NOMO-1 treated with dmso at 0.1 percent for 144 hours (cell line): ENCODE results near the gene VPS41.

Experiments used
- DNase-seq: peaks from one replicate; lab custom pipeline; 2025; ENCODE audit not compliant: unreplicated experiment; lab: John Stamatoyannopoulos, UW

Gene VPS41

DNA sequence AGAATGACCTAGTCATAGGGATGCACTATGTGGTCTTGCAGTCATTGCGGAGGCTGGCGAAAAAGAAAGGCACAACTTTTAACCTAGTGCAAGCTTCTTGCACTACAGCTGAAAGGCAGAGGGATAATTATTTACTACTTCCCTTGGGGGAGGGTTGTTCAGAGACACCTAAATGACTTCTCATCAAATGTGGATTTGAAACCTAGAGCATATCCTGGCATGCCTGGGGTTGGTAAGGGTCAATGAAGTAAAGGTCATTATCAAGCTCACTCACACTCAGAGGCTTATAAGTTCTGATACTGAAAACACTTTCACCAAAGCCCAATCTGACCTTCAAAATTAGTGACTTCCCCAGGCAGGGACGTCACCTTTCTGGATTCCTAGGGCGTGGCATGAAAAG, 168.9 kb downstream of the VPS41 start:
- DNase-seq = no peak

DNA sequence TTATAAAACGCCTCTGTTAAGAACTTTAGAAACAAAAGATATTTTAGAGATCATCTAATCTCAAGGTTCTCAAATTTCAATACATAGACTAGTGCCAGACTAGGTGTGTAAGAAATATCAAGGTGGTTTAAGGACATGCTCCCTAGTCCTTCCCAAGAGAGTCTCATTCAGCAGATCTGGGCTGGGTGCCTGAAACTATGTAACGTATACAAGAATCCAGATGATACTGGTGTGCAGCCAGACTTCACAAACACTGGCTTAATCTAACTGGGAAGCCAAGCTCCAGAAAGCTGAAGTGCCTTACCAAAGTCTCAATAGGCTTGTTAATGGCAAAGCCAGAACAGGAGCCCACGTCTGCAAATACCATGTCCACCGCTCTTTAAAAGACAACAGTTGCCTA, 172.9 kb downstream of the VPS41 start:
- no peak for DNase-seq

DNA sequence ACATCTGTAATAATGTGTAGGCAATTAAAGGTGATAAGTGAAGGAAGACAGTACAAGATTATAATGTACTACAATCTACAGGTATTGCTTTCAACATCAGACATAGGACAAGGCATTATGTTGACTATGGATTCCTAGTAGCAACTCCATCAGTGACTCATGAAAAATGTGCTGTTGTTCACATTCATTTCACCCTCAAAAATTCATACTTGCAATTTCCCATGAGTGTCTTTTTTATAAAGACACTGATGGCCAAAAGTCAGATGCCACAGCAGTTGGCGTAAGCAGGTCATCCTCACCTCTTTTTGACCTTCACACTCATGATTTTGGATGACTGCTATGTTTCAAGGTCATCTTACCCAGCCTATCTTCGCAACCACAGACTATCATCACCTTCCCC, 177.8 kb downstream of the VPS41 start:
- DNase-seq = no peak

DNA sequence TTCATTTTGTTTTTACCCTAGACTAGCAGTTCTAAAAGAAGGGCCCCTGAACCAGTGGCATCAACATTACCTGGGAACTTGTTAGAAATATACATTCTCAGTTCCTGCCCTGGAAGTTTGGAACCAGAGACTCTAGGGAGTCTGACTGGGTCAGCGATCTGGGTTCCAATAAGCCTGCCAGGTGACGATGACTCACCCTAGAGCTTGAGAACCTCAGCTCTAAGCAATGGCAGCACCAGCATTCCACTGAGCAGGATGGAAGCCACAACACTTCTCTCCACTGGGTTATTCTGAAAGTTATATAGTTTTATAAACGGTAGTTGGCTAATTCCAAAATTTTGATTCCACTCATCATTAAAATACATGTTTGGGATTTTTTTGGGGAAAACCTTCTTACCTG, 180.8 kb downstream of the VPS41 start:
- DNase-seq = no peak

GRCh38 chr7:38727184-38727940, 181.6 kb downstream of the VPS41 start:
- no peak for DNase-seq

- no peak for DNase-seq
Measured at GRCh38 chr7:38723327-38723726, 185.7 kb downstream of the VPS41 start.

GRCh38 chr7:38716397-38716796, 192.6 kb downstream of the VPS41 start:
- DNase-seq = no peak

- DNase-seq = no peak
Measured at GRCh38 chr7:38709123-38709522, 199.9 kb downstream of the VPS41 start.

GRCh38 chr7:38704751-38705150, 204.2 kb downstream of the VPS41 start:
- DNase-seq = no peak

DNA sequence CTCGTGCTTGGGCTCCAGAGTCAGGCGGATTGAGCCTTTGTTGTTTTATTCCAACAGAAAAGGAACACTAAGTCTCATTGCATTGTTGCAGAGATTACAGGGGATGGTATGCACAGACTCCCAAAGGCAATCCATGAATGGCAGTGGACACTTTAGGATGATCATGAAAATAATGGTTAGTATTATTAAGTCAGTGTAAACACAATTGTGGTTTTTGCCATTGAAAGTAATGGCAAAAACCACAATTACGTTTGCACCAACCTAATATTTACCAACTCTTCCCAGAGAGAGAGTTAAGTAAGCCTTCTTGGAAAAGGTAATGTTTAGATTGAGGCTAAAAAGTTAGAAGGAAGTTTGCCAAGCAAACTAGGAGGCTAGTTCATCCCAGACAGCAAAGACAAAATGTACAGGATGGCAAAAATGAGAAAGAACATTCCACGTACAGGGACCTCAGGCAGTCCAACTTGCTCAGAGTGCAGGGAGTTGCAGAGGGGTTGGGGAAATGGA, 204.9 kb downstream of the VPS41 start:
- DNase-seq = no peak

DNA sequence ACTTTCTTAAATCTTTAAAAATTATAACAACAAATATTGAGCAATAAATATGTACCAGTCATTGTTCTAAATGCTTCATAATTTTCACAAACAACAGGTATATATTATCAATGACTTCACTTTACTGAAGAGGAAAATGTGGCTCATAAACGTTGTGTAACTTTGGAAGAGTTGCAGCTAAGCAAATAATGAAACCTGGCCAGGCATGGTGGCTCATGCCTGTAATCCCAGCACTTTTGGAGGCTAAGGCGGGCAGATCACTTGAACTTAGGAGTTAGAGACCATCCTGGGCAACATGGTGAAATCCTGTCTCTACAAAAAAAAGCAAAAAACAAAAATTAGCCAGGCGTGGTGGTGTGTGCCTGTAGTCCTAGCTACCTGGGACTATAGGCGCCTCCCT, 205.9 kb downstream of the VPS41 start:
- no peak for DNase-seq

- no peak for DNase-seq
Measured at GRCh38 chr7:38702002-38702535, 206.9 kb downstream of the VPS41 start.

GRCh38 chr7:38700116-38700515, 208.9 kb downstream of the VPS41 start:
- no peak for DNase-seq

GRCh38 chr7:38699471-38699870, 209.5 kb downstream of the VPS41 start:
- DNase-seq = no peak

- DNase-seq = no peak
Measured at GRCh38 chr7:38694326-38694725, 214.7 kb downstream of the VPS41 start.

DNA sequence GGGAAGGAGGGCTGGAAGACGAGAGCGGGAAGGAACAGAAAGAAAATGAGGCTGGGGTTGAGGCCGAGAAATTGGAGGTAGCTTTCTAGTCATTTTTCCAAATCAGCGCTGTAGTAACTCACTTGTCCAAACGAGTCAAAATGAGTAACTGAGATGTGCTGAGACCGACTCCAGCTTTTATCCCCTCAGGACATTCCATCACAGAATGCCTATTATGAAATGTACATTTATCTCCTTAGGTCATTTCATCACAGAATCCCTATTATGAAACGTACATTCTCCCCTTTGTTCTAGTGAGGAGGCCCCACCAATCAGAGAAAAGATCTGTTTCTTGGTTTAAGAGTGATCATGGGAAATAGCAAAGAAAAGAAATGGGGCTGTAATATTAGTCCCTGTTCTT, 222.1 kb downstream of the VPS41 start:
- DNase-seq = no peak

GRCh38 chr7:38685851-38686250, 223.1 kb downstream of the VPS41 start:
- DNase-seq = no peak

- no peak for DNase-seq
Measured at GRCh38 chr7:38682606-38683005, 226.4 kb downstream of the VPS41 start.

DNA sequence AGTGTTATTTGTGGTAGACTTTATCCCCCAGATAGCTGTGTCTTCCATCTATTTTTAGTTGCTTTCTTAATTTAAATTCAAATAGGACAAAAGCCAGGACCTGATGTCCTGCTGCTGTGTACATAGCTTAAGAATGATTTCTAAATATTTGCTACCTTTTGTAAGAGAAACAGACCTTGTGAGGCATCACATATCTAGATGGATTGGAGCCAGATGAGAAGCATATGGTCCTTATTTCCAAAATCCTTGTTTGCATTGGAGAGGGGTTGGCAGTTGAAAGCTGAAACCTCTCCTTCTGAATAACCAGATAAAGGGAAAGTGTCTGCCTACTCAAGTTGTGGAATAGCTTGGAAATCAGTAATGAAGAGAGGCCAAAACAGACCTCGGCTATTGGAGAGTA, 227.1 kb downstream of the VPS41 start:
- DNase-seq = no peak

DNA sequence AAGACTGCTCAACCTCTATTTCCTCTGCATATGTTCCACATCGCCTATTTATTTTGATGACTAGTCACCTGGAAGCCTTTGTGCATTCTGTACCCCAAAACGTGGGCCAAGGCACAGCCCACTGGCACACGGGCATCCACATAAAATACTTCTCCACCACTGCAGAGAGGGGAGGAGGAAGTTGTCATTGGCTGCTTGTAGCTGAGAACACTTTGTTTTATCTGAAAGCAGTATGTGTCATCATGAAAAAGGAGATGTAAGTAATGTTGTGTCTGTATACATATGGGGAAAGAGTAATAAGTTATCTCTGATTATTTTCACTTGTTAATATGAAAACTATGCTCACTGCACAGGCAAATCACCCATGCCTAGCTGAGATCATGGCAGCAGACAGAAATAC, 229.6 kb downstream of the VPS41 start:
- DNase-seq = no peak

- DNase-seq = no peak
Measured at GRCh38 chr7:38678698-38679054, 230.3 kb downstream of the VPS41 start.

DNA sequence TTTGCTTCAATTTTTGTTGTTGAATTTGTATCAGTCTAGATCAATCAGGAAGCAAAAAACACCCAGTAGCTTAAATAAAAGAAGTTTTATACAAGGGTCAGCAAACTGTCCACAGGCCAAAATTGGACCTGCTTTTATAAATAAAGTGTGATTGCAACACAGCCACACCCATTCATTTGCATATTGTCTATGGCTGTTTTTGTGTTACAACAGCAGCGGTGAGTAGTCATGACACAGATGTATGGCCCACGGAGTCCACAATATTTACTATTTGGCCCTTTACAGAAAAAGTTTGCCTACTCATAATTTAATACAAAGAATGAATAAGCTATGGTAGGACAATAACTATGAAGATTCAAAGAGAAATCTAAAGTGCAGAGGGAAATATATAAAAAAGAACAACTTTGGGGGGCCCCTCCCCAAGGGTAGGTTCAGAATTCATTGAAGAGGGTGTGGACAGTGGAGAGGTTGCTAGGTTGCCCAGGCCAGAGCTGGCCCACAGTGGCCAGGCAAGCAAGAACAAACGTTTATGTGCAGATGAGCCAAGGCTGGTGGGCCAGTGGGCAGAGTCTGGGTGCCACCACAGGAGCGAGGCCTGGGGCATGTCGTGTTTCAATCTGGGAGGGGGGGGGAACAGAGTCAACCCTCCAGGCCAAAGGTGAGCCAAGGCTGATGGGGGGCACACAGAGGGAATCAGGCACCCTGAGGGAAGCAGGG, 230.9 kb downstream of the VPS41 start:
- DNase-seq = no peak
